HEK293T (cell line): ENCODE measurements around the gene RPL18A.

ENCODE experiments used
- LEF1 ChIP-seq: fragments of 450-650 bp; IDR thresholded peaks from 2 replicates; pipeline ENCODE4 v1.6.1; 2017; ENCODE audit warnings: mild to moderate bottlenecking, borderline replicate concordance
- TARDBP ChIP-seq: fragments of 450-650 bp; IDR thresholded peaks from 2 replicates; pipeline ENCODE4 v1.6.1; 2016

DNA sequence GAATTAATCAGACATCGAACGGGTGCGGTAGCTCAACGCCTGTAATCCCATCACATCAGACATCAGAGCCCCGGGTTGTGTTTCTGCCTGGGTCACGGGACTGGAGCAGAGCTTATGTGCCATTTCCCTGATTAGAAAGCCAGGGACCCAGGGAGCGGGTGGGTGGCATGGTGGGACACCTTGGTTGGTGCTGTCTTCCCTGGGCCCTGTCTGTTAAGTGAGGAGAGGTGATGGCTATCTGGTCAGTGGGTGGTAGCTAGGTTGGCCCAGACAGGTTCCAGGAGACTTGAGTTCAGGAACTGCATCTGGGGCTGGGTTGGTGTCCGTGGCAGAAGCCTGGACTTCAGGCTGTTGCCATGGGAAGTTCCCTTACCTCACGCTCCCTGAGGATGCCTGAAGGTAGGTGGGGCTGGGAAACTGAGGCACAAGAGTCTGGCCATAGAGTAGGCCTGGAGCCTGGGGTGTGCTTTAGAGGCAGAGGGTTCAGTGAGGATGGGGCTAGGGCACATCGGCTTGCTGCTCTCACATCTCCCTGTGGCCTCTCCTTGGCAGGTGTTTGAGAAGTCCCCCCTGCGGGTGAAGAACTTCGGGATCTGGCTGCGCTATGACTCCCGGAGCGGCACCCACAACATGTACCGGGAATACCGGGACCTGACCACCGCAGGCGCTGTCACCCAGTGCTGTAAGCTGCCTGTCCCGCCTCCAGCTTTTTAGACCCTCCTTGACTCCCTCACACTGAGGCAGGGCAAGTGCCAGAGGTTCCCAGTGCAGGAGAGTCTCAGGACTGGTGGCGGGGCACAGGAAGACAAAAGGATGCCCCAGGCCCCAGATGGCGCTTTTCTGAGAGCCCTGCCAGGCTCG, 2.1 kb downstream of the RPL18A start:
- TF ChIP-seq LEF1 (no peak), TARDBP (no peak)
